K562 (cell line): ENCODE measurements around the gene CRIP3. TPM values are rescaled to one million over a fixed set of nuclear protein-coding genes. Genes with fewer than 3 reads are reported as not detected.

Source experiments
- ARID2 ChIP-seq: fragments of 450-650 bp; IDR thresholded peaks from 2 replicates; pipeline ENCODE4 v1.6.1; 2017; ENCODE audit warnings: antibody characterized with exemption, mild to moderate bottlenecking
- CBFA2T2 ChIP-seq: fragments of 450-650 bp; conservative IDR thresholded peaks from 2 replicates; pipeline ENCODE4 v1.6.1; 2017; ENCODE audit warnings: mild to moderate bottlenecking
- CTBP1 ChIP-seq: fragments of 450-650 bp; IDR thresholded peaks from 2 replicates; pipeline ENCODE4 v1.6.1; 2016; ENCODE audit warnings: borderline replicate concordance
- KDM4B ChIP-seq, 2 experiments: fragments of 450-650 bp in 1 of 2; sonication (generic) in 1 of 2; IDR thresholded peaks; 2 replicates each; pipeline ENCODE4 v1.6.1; 2016 to 2017; ENCODE audit warnings: borderline replicate concordance in 2 of 2, antibody characterized with exemption in 1 of 2, low read depth in 1 of 2, mild to moderate bottlenecking in 1 of 2
- L3MBTL2 ChIP-seq: fragments of 450-650 bp; IDR thresholded peaks from 2 replicates; pipeline ENCODE4 v1.6.1; 2016; ENCODE audit warnings: mild to moderate bottlenecking, moderate library complexity
- MEIS2 ChIP-seq: fragments of 450-650 bp; IDR thresholded peaks from 2 replicates; pipeline ENCODE4 v1.6.1; 2014; ENCODE audit warnings: mild to moderate bottlenecking; ENCODE audit not compliant: partially characterized antibody
- MIER1 ChIP-seq: fragments of 450-650 bp; IDR thresholded peaks from 2 replicates; pipeline ENCODE4 v1.6.1; 2016; ENCODE audit warnings: antibody characterized with exemption, mild to moderate bottlenecking, low read depth
- MYNN ChIP-seq, 2 experiments: sonication (generic); formaldehyde crosslinking in 1 of 2; IDR thresholded peaks; 2 replicates each; pipeline versions ENCODE4 v1.5.0 to v1.6.1; 2016 to 2020; ENCODE audit warnings: antibody characterized with exemption in 1 of 2, missing genetic modification reagents in 1 of 2
- NR2C2 ChIP-seq, 2 experiments: fragments of 200-800 bp in 1 of 2; sonication (Bioruptor generic) in 1 of 2; sonication (generic) in 1 of 2; formaldehyde crosslinking in 1 of 2; IDR thresholded peaks; 2 replicates each; pipeline versions ENCODE4 v1.6.1 to v1.8.0; 2016 to 2022; ENCODE audit warnings: mild to moderate bottlenecking in 1 of 2, missing compliant biosample characterization in 1 of 2, missing genetic modification characterization in 1 of 2, missing genetic modification reagents in 1 of 2
- SFPQ ChIP-seq: fragments of 200-400 bp; formaldehyde crosslinking; IDR thresholded peaks from 2 replicates; pipeline ENCODE4 v1.6.1; 2017; ENCODE audit warnings: mild to moderate bottlenecking, low read depth, low read length, moderate library complexity
- SIRT6 ChIP-seq: IDR thresholded peaks from one replicate; pipeline ENCODE4 v1.6.1; 2012; ENCODE audit warnings: low read depth, mild to moderate bottlenecking, control low read depth, inconsistent platforms, low read length, moderate library complexity
- TFAP4 ChIP-seq: sonication (generic); formaldehyde crosslinking; IDR thresholded peaks from 2 replicates; pipeline ENCODE4 v1.8.0; 2022; ENCODE audit warnings: missing genetic modification reagents, mild to moderate bottlenecking, moderate library complexity, borderline replicate concordance
- TGIF2 ChIP-seq: sonication (generic); formaldehyde crosslinking; IDR thresholded peaks from 2 replicates; pipeline ENCODE4 v1.8.1; 2022; ENCODE audit warnings: mild to moderate bottlenecking, missing genetic modification reagents, moderate library complexity
- XRCC5 ChIP-seq: fragments of 200-400 bp; formaldehyde crosslinking; IDR thresholded peaks from 2 replicates; pipeline ENCODE4 v1.6.1; 2017; ENCODE audit warnings: low read depth, mild to moderate bottlenecking, low read length
- ZBTB9 ChIP-seq: fragments of 450-650 bp; formaldehyde crosslinking; IDR thresholded peaks from 2 replicates; pipeline ENCODE4 v1.4.0; 2020; ENCODE audit warnings: mild to moderate bottlenecking, moderate library complexity
- ZC3H11A ChIP-seq: IDR thresholded peaks from 2 replicates; pipeline ENCODE4 v1.6.1; 2012; ENCODE audit warnings: low read depth, low read length, improper control_type of control experiment
- ZNF444 ChIP-seq: fragments of 250-450 bp; sonication (Bioruptor Pico); IDR thresholded peaks from 2 replicates; pipeline ENCODE4 v1.4.0; 2020; ENCODE audit warnings: mild to moderate bottlenecking, moderate library complexity
- ZNF76 ChIP-seq: fragments of 250-450 bp; sonication (Bioruptor Pico); IDR thresholded peaks from 2 replicates; pipeline ENCODE4 v1.4.0; 2020; ENCODE audit warnings: mild to moderate bottlenecking, moderate library complexity, borderline replicate concordance
- polyA plus RNA-seq, 8 experiments: library from polyadenylated mRNA; depleted of rRNA in 4 of 8; stranded (reverse) in 5 of 8; unstranded in 3 of 8; fragments of >200 nt; fragmentation: Nextera tagmentation in 2 of 8; fragmentation: Illumina TruSeq in 1 of 8; extraction: Ambion mirVana in 2 of 8; extraction: Trizol in 1 of 8; gene quantifications; 2 replicates each; pipeline versions ENCODE4 v1.2.1 to v1.2.3, GENCODE V29; 2011 to 2014; ENCODE audit warnings: inconsistent platforms in 1 of 8, missing spikeins in 1 of 8
- total RNA-seq, 7 experiments: library from RNA; depleted of rRNA in 6 of 7; stranded (reverse); fragments of >200 nt in 6 of 7; fragmentation: Illumina TruSeq in 2 of 7; extraction: Trizol in 2 of 7; gene quantifications; 2 replicates each; pipeline versions ENCODE4 v1.2.1 to v1.2.3, GENCODE V29; 2011 to 2021; ENCODE audit warnings: low replicate concordance in 1 of 7
- TF ChIP-seq, protein P1 (sequence below), 2 experiments: fragments of 450-650 bp in 1 of 2; sonication (generic) in 1 of 2; formaldehyde crosslinking; conservative IDR thresholded peaks; 2 replicates each; pipeline versions ENCODE4 v1.4.0 to v1.8.1; 2020 to 2022; ENCODE audit warnings: mild to moderate bottlenecking in 1 of 2, missing genetic modification reagents in 1 of 2

CRIP3 gene
- total and polyA plus RNA-seq, 9 of the 15 experiments (the other 6 are each of a cell fraction or from before 2014, with no cell fraction given): 0.36 to 2.1 (median 0.87) TPM

GRCh38 chr6:43263314-43264178, 45.1 kb downstream of the CRIP3 start (continued):
- TF ChIP-seq ARID2 (peak; percentile 86), ZNF444 (CRISPR knock-in tag) (no peak), L3MBTL2 (peak; percentile 36; the same call in 1 of the 2 replicates), TFAP4 (CRISPR knock-in tag) (peak; percentile 32; the same call in 1 of the 2 replicates), ZBTB9 (peak; percentile 93), MEIS2 (peak; percentile 19), CBFA2T2 (no peak), CTBP1 (peak; percentile 67; the same call in 1 of the 2 replicates), SIRT6 (no peak), MYNN (IDR thresholded peaks at IDR 0.05) (peak; percentile 55; the same call in 1 of the 2 replicates), MYNN (CRISPR knock-in tag; IDR thresholded peaks at IDR 0.05) (no peak), NR2C2 (CRISPR knock-in tag; IDR thresholded peaks at IDR 0.05) (no peak), NR2C2 (tag; IDR thresholded peaks at IDR 0.05) (no peak), MIER1 (no peak), ZNF76 (CRISPR knock-in tag) (no peak), KDM4B (IDR thresholded peaks at IDR 0.05; ENCODE audit: borderline replicate concordance in 2 of 2, low read depth in 1 of 2) (0 out of 4 replicates have a peak, but pooled peaks of 1 of the 2 experiments have one; percentile 50), ZC3H11A (0 out of 2 replicates have a peak, but pooled peaks have one; percentile 41), SFPQ (no peak), TGIF2 (CRISPR knock-in tag) (no peak), XRCC5 (peak; percentile 85)
- TF ChIP-seq, protein P1, sequence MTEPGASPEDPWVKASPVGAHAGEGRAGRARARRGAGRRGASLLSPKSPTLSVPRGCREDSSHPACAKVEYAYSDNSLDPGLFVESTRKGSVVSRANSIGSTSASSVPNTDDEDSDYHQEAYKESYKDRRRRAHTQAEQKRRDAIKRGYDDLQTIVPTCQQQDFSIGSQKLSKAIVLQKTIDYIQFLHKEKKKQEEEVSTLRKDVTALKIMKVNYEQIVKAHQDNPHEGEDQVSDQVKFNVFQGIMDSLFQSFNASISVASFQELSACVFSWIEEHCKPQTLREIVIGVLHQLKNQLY (CRISPR knock-in tag; conservative IDR thresholded peaks at IDR 0.05): no peak
